ENCODE results near the gene UBL3. TPM values are rescaled to one million over a fixed set of nuclear protein-coding genes. Genes with fewer than 3 reads are reported as not detected.

The UBL3 gene
- total and polyA plus RNA-seq, 2 of the 8 experiments (the other 6 are each of a cell fraction or from before 2014, with no cell fraction given), result 5.3 to 16.1 TPM

DNA sequence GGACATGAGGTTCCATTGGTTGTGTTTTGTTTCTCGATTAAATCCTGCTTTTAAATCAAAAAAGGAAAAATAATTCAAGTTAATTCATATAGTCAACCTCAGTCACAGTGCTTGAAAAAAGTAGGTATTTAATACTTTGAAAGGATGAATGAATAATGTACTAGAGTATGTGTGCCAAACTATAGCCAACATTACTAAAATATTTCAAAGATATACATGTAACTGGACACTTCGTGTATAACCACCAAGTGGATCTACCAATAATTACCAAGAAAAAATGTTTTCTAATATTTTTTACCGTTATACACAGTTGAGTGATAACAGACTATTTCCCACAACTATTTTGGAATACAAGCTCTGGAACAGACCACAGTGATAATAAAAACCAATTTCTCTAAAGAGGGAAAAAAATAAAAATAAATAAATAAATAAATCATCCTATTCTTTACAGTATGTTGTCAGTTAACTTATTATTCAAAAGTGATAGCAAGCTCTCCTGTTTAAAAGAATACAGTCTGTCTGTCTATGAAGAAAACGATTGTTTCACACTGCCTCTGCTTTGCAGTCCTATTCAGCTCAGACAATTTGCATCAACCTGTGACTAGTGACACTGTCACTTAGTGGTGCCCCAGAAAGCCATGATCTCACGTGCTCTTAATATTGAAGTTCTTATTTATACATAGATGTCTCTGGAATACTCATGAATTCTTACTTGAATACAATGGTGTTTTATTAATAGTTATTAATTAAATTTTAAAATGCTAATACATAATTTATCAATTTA lies 58.2 kb downstream of the UBL3 start (continued):
- TF ChIP-seq, protein P1, sequence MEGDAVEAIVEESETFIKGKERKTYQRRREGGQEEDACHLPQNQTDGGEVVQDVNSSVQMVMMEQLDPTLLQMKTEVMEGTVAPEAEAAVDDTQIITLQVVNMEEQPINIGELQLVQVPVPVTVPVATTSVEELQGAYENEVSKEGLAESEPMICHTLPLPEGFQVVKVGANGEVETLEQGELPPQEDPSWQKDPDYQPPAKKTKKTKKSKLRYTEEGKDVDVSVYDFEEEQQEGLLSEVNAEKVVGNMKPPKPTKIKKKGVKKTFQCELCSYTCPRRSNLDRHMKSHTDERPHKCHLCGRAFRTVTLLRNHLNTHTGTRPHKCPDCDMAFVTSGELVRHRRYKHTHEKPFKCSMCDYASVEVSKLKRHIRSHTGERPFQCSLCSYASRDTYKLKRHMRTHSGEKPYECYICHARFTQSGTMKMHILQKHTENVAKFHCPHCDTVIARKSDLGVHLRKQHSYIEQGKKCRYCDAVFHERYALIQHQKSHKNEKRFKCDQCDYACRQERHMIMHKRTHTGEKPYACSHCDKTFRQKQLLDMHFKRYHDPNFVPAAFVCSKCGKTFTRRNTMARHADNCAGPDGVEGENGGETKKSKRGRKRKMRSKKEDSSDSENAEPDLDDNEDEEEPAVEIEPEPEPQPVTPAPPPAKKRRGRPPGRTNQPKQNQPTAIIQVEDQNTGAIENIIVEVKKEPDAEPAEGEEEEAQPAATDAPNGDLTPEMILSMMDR (IDR thresholded peaks at IDR 0.05; ENCODE audit: control extremely low read depth in 1 of 3, insufficient read depth in 1 of 3, low read depth in 1 of 3, low read length in 3 of 3), result no peak
- no peak for TF ChIP-seq CHD2 (IDR thresholded peaks at IDR 0.05; ENCODE audit: low read length)
- no peak for TF ChIP-seq RBBP5 (IDR thresholded peaks at IDR 0.05; ENCODE audit: borderline replicate concordance, low read depth, low read length)
